GM12891 (cell line): ENCODE results near the gene WNT7B. TPM values are rescaled to one million over a fixed set of nuclear protein-coding genes. Genes with fewer than 3 reads are reported as not detected.

Source experiments
- DNase-seq: peaks from one replicate; pipeline ENCODE4 v3.0.0; 2011; ENCODE audit warnings: low spot score; ENCODE audit not compliant: insufficient read length
- FAIRE-seq: peaks from 2 replicates; lab custom pipeline; 2011; peaks lifted over from hg19 to GRCh38; lab: Jason Lieb, UNC
- PAX5 ChIP-seq: IDR thresholded peaks from 2 replicates; pipeline ENCODE4 v1.6.1; 2011; ENCODE audit warnings: low read length, moderate library complexity, mild to moderate bottlenecking; ENCODE audit not compliant: insufficient read depth, severe bottlenecking
- POLR2A ChIP-seq: IDR thresholded peaks from 2 replicates; pipeline ENCODE4 v1.6.1; 2011; ENCODE audit warnings: low read depth, low read length, control low read depth
- POLR2AphosphoS5 ChIP-seq: IDR thresholded peaks from 2 replicates; pipeline ENCODE4 v1.6.1; 2011; ENCODE audit warnings: low read depth, low read length, control low read depth
- POU2F2 ChIP-seq: IDR thresholded peaks from 2 replicates; pipeline ENCODE4 v1.6.1; 2011; ENCODE audit warnings: low read depth, mild to moderate bottlenecking, control low read depth, low read length, moderate library complexity
- SPI1 ChIP-seq: IDR thresholded peaks from 2 replicates; pipeline ENCODE4 v1.6.1; 2011; ENCODE audit warnings: low read depth, low read length, control low read depth
- TAF1 ChIP-seq: IDR thresholded peaks from 2 replicates; pipeline ENCODE4 v1.6.1; 2011; ENCODE audit warnings: low read depth, low read length, control low read depth
- polyA plus RNA-seq: library from polyadenylated mRNA; unstranded; fragments of >200 nt; gene quantifications from one replicate; pipeline ENCODE4 v1.2.1, GENCODE V29; 2012; ENCODE audit warnings: low read depth, missing spikeins, inconsistent platforms; ENCODE audit not compliant: missing spikeins

WNT7B gene
- polyA plus RNA-seq = 1.3 TPM

DNA sequence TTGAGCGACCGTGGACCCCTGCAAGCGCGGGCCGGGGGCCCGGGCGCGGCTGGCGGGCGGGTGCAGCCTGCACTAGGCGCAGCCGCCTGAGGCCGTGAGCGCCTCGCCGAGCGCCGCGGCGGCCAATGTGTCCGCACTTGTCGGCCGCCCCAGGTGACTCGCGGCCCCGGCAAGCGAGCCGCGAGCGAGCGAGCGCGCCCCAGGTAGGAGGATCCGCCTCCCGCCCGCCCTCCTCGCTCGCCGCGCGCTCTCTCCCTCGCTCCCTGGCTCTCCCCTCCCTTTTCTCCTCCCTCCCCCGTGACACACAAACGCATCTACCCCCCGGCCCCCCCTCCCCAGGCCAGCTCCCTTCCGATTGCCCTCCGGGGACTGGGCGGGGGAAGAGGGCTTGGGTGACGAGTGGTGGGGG, at the start of gene WNT7B:
TSS of gene WNT7B (minus strand) at position 160 of the 409 bp plus-strand sequence. CDS start 408 bp downstream, outside the sequence.
- no peak for TF ChIP-seq TAF1
- no peak for TF ChIP-seq PAX5
- no peak for TF ChIP-seq SPI1
- no peak for TF ChIP-seq POLR2AphosphoS5
- no peak for TF ChIP-seq POU2F2
- no peak for TF ChIP-seq POLR2A
- FAIRE-seq (no peak), DNase-seq (no peak)

DNA sequence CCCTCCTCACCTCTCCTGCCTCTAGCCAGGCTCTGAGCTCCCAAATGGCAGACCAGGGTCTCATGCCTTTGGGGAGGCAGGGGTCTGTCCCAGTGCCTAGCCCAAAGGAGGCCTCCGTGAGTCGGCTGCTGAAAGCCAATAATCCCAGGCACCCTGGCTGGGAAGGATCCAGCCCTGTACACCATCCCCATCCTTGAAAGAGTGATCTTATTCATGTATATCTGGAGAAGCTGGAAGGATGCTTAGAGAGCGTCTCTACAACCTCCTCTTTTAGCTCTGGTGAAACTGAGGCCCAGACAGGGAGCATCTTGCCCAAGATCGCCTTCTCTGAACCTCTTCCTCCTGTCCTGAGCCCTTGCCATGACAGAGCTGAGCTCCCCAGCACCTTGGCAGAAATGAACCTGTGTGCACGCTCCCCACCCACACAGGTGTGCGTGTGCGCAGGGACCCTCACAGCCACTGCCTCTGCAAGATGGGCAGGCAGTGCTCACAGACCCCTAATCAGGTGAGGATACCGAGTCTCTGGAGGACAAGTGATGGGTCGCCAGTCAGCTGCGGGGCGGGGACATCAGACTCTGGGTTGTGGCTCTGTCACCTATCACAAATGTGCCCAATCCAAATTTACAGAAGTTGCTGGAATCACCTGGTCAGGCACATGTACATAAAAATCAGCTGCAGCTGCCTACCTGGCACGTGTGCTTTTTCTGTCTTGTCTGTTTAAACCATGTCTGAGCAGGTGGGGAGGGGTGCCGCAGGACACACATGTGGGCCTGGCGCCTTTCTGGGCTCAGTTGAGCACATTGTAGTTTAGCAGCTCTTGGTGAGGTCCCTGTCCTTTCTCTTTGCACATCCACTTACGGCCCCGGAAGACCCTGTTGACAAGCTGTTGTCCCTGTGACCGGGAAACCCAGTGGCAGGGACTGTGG, 49.3 kb upstream of the WNT7B start:
- TF ChIP-seq TAF1 = no peak
- TF ChIP-seq SPI1 = no peak
- TF ChIP-seq PAX5 = no peak
- no peak for TF ChIP-seq POLR2AphosphoS5
- no peak for TF ChIP-seq POLR2A
- TF ChIP-seq POU2F2 = no peak
- DNase-seq (no peak), FAIRE-seq (no peak)

DNA sequence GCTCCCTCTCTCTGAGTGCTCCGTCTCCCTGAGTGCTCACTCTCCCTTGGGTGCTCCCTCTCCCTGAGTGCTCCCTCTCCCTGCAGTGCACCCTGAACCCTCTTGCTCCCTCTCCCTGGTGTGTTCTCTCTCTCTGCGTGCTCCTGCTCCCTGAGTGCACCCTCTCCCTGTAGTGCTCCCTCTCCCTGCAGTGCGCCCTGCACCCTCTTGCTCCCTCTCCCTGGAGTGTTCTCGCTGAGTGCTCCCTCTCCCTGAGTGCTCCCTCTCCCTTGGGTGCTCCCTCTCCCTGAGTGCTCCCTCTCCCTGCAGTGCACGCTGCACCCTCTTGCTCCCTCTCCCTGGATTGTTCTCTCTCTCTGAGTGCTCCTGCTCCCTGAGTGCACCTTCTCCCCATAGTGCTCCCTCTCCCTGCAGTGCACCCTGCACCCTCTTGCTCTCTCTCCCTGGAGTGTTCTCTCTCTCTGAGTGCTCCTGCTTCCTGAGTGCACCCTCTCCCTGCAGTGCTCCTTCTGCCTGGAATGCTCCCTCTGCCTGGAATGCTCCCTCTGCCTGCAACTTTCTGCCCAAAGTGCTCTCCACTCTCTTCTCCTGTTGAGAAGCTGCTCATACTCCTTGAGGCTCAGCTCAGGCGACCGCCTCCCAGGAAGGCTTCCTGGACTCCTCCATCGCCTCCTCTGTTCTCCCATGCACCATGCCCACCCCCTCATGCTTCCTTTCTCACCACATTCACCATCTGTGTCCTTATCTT, 48.4 kb upstream of the WNT7B start:
- DNase-seq = no peak
- TF ChIP-seq TAF1 (no peak), PAX5 (no peak), POLR2A (no peak), POU2F2 (no peak), POLR2AphosphoS5 (no peak), SPI1 (no peak)
- FAIRE-seq = no peak

DNA sequence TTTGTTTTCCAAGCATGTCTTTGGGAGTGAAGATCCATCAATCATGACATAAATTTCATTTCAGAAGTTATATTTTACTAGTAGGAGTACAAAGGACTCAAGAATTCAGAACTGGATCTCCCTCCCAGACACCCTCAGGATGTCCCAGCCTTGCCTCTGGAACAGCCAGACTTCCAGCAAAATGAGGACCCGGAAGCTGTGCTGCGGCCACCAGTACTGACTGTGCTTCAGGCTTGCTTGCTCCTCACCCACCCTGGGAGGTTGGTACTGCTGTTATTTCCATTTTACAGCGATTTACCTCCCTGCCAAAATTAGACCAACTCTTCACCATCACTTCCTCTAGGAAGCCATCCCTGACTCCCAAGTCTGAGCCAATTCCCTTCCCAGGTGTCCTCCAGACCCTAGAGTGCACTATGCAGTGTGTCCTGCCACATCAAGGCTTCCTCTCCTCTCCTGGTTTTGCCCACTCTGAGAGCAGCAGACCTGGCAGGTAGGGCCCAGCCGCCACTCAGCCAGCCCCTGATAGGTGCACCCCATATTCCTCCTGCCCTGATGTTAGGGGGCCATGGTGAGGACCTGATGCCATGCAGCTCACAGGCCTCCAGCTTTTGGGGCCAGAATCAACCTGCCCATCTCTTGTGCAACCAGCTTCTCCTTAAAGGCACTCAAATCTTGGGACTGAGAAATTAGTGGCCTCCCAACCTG, 47.3 kb upstream of the WNT7B start:
- no peak for TF ChIP-seq POU2F2
- no peak for TF ChIP-seq TAF1
- TF ChIP-seq POLR2A = no peak
- no peak for TF ChIP-seq PAX5
- TF ChIP-seq POLR2AphosphoS5 = no peak
- TF ChIP-seq SPI1 = no peak
- no peak for DNase-seq
- FAIRE-seq = no peak

DNA sequence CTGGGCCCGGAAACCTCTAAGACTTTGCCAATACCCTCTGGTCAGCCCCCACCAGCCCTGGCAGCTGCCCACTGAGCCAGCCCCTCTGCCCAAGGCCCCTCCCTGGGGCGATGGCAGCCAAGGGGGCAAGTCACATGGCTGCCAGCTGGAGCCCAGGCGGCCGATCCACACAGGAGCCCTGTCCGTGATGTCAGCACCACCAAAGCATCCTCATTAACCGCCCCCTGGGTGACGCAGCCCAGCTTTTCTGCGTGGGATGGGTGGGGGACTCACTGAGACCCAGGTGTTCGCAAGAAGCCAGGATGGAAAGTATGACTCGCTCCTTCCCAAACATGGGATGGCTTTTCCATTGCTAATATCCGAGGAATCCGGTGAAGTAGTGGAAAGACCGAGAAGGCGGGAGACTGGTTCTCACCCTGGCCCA, 46.6 kb upstream of the WNT7B start:
- no peak for TF ChIP-seq POLR2AphosphoS5
- TF ChIP-seq SPI1 = no peak
- TF ChIP-seq POU2F2 = no peak
- TF ChIP-seq PAX5 = no peak
- DNase-seq (no peak), FAIRE-seq (no peak)

DNA sequence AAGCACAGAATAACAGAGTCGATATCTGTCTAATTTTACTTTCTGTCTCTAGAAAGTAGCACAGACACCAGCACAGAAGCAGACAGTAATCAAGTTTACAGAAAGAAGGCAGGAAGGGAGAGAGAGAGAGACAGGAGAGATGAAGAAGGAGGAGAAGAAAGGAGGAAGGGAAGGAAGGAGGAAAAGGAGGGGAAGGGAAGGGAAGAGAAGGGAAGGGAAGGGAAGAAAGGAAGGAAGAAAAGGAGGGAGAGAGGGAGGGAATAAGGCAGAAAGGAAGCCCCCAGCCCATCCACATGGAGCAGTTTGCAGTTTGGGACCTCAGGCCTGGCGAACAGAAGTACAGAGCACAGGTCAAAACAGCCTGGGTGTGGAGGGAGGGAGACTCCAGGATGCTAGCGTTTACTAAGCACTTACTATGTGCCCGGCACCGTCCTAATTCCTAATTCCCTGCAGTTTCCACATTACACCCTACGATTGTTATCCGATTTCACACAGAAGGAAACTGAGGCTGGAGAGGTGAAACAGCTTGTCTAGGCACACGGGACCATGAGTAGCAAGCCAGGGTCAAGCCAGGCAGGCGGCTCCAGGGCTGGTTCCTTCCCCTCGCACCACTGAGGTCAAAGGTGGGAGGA, 46.0 kb upstream of the WNT7B start:
- no peak for TF ChIP-seq PAX5
- TF ChIP-seq POLR2A = no peak
- no peak for TF ChIP-seq SPI1
- TF ChIP-seq POLR2AphosphoS5 = no peak
- no peak for TF ChIP-seq POU2F2
- TF ChIP-seq TAF1 = no peak
- FAIRE-seq (no peak), DNase-seq (no peak)

DNA sequence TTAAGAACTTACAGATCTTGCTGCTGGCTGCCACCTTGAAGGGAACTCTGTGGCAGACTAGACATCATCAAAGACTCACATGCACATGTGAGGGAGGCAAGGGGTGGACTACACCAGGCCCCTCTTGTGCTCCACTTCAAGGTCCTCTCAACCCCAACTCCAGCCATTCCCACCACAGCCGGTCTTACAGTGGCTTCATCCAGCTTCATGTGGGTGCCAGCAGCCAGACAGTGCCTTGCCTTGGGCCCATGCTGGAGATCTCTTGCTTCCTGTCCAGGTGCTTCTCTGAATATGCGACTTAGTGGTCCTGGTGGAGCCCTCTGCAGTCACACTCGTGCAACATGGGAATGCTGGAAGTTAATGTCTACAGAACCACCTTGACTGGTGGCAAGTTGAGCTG, 44.6 kb upstream of the WNT7B start:
- FAIRE-seq (no peak), DNase-seq (no peak)
- TF ChIP-seq TAF1 (no peak), POLR2A (no peak), PAX5 (no peak), POU2F2 (no peak), SPI1 (no peak), POLR2AphosphoS5 (no peak)

DNA sequence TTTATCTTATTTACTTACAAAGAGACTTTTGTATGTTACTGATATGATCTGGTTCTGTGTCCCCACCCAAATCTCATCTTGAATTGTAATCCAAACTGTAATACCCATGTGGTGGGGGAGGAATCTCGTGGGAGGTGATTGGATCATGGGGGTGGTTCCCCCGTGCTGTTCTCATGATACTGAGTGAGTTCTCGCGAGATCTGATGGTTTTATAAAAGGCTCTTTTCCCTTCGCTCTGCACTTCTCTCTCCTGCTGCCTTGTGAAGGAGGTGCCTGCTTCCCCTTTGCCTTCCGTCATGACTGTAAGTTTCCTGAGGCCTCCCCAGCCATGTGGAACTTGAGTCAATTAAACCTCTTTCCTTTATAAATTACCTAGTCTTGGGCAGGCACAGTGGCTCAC, 42.4 kb upstream of the WNT7B start:
- no peak for DNase-seq
- FAIRE-seq = no peak
- no peak for TF ChIP-seq POLR2AphosphoS5
- TF ChIP-seq PAX5 = no peak
- no peak for TF ChIP-seq SPI1
- no peak for TF ChIP-seq TAF1
- no peak for TF ChIP-seq POLR2A
- no peak for TF ChIP-seq POU2F2
